Mucosa of rectum (tissue), 2 donors: ENCODE results near the gene OR52A5.
"Not testable (repeated sequence)": the region's sequence is repeated elsewhere in the genome, so short reads cannot be mapped to it uniquely, and the experiment has no call there.

Experiments
- H3K27ac ChIP-seq, 2 donors: one replicate each; pipeline ENCODE4 v1.7.0; 2013; ENCODE audit warnings: inconsistent platforms in 2 of 2, low read depth in 2 of 2, low read length in 2 of 2
- H3K27me3 ChIP-seq, 2 donors: one replicate each; pipeline ENCODE4 v1.7.0; 2013; ENCODE audit warnings: low read length in 2 of 2; ENCODE audit not compliant: control insufficient read depth in 2 of 2, insufficient read depth in 2 of 2
- H3K36me3 ChIP-seq, 2 donors: one replicate each; pipeline ENCODE4 v1.7.0; 2013; ENCODE audit warnings: low read length in 2 of 2; ENCODE audit not compliant: control insufficient read depth in 2 of 2, insufficient read depth in 2 of 2
- H3K4me1 ChIP-seq, 2 donors: one replicate each; pipeline ENCODE4 v1.7.0; 2013; ENCODE audit warnings: low read length in 2 of 2, mild to moderate bottlenecking in 1 of 2; ENCODE audit not compliant: control insufficient read depth in 2 of 2, insufficient read depth in 2 of 2
- H3K4me3 ChIP-seq, 2 donors: one replicate each; pipeline ENCODE4 v1.7.0; 2013; ENCODE audit warnings: low read length in 2 of 2
- H3K9ac ChIP-seq, 2 donors: one replicate each; pipeline ENCODE4 v1.7.0; 2013; ENCODE audit warnings: low read length in 2 of 2, low read depth in 1 of 2, mild to moderate bottlenecking in 1 of 2
- H3K9me3 ChIP-seq, 2 donors: one replicate each; pipeline ENCODE4 v1.7.0; 2013; ENCODE audit warnings: low read length in 2 of 2; ENCODE audit not compliant: control insufficient read depth in 2 of 2
- donor health status: healthy.
- donor health status: Normal muscosa, but diverticular disease.

Gene OR52A5

GRCh38 chr11:5137996-5138395 lies at the start of gene OR52A5:
Gene OR52A5 (minus strand): TSS chr11:5138356. CDS start chr11:5132642, 5,714 bp downstream.
- no peak within 1 kb of the TSS for H3K9ac ChIP-seq
- no peaks in the 10 kb centered on the region for H3K27me3 ChIP-seq
- no peak within 1 kb of the TSS for H3K4me3 ChIP-seq
- H3K36me3 ChIP-seq = no peaks in the 10 kb centered on the region
- H3K4me1 ChIP-seq = no peaks in the 10 kb centered on the region
- no peaks in the 10 kb centered on the region for H3K9me3 ChIP-seq
- H3K27ac ChIP-seq = no peak within 1 kb of the TSS

- Histone ChIP-seq H3K4me1 (no peaks in the 10 kb centered on the region), H3K36me3 (no peaks in the 10 kb centered on the region), H3K9me3 (no peaks in the 10 kb centered on the region), H3K9ac (no peak overlapping the region), H3K4me3 (no peak overlapping the region), H3K27me3 (no peaks in the 10 kb centered on the region), H3K27ac (no peak overlapping the region)
Measured at GRCh38 chr11:5178046-5178837, 40.1 kb upstream of the OR52A5 start.

GRCh38 chr11:5174934-5175333 lies 36.8 kb upstream of the OR52A5 start:
- H3K36me3 ChIP-seq = no peaks in the 10 kb centered on the region
- H3K27ac ChIP-seq = no peak overlapping the region

GRCh38 chr11:5171856-5172255 lies 33.7 kb upstream of the OR52A5 start:
- no peaks in the 10 kb centered on the region for H3K9me3 ChIP-seq
- H3K4me1 ChIP-seq = no peaks in the 10 kb centered on the region
- H3K4me3 ChIP-seq = no peak overlapping the region
- no peak overlapping the region for H3K9ac ChIP-seq
- no peak overlapping the region for H3K27ac ChIP-seq
- H3K27me3 ChIP-seq = no peaks in the 10 kb centered on the region
- H3K36me3 ChIP-seq = no peaks in the 10 kb centered on the region

More at GRCh38 chr11:5174934-5175333, 36.8 kb upstream of the OR52A5 start:
- no peaks in the 10 kb centered on the region for H3K9me3 ChIP-seq
- no peaks in the 10 kb centered on the region for H3K27me3 ChIP-seq
- no peak overlapping the region for H3K9ac ChIP-seq
- H3K4me3 ChIP-seq = no peak overlapping the region
- H3K4me1 ChIP-seq = no peaks in the 10 kb centered on the region

GRCh38 chr11:5165898-5166297 lies 27.7 kb upstream of the OR52A5 start:
- not testable (repeated sequence) for H3K4me1 ChIP-seq, H3K27ac ChIP-seq, H3K4me3 ChIP-seq, H3K36me3 ChIP-seq, H3K9me3 ChIP-seq, H3K9ac ChIP-seq, H3K27me3 ChIP-seq

GRCh38 chr11:5164807-5165206 lies 26.7 kb upstream of the OR52A5 start:
- H3K27me3 ChIP-seq, H3K4me1 ChIP-seq, H3K4me3 ChIP-seq, H3K27ac ChIP-seq, H3K36me3 ChIP-seq, H3K9ac ChIP-seq, H3K9me3 ChIP-seq: not testable (repeated sequence)

- not testable (repeated sequence) for H3K4me3 ChIP-seq, H3K27ac ChIP-seq, H3K27me3 ChIP-seq, H3K9me3 ChIP-seq, H3K4me1 ChIP-seq, H3K9ac ChIP-seq, H3K36me3 ChIP-seq
Measured at GRCh38 chr11:5161045-5161444, 22.9 kb upstream of the OR52A5 start.

- not testable (repeated sequence) for H3K4me1 ChIP-seq, H3K36me3 ChIP-seq, H3K27ac ChIP-seq, H3K4me3 ChIP-seq, H3K9me3 ChIP-seq, H3K27me3 ChIP-seq, H3K9ac ChIP-seq
Measured at GRCh38 chr11:5160217-5160616, 22.1 kb upstream of the OR52A5 start.

- no peaks in the 10 kb centered on the region for H3K4me1 ChIP-seq
- H3K27me3 ChIP-seq = no peaks in the 10 kb centered on the region
- H3K9ac ChIP-seq = no peak overlapping the region
- no peak overlapping the region for H3K4me3 ChIP-seq
- no peak overlapping the region for H3K27ac ChIP-seq
- no peaks in the 10 kb centered on the region for H3K36me3 ChIP-seq
- H3K9me3 ChIP-seq = no peaks in the 10 kb centered on the region
Measured at GRCh38 chr11:5159806-5160205, 21.6 kb upstream of the OR52A5 start.

- Histone ChIP-seq H3K36me3 (no peaks in the 10 kb centered on the region), H3K4me3 (no peak within 1 kb of the TSS), H3K4me1 (no peaks in the 10 kb centered on the region), H3K9me3 (no peaks in the 10 kb centered on the region), H3K9ac (no peak within 1 kb of the TSS), H3K27me3 (no peaks in the 10 kb centered on the region), H3K27ac (no peak within 1 kb of the TSS)
Measured at GRCh38 chr11:5154657-5155056, 16.5 kb upstream of the OR52A5 start, which contains the start of gene OR52A1. Gene OR52A1 (minus strand): TSS chr11:5154757. CDS start chr11:5152369, 2,388 bp downstream.
